CD4-positive, alpha-beta T cell treated with Interleukin-1 beta for 1 hour (primary cell): Measurements from ENCODE around the gene PCGF3.
"Not testable (repeated sequence)": the region's sequence is repeated elsewhere in the genome, so short reads cannot be mapped to it uniquely, and the experiment has no call there.

Experiments used
- DNase-seq, 2 donors: peaks; one replicate each; pipeline ENCODE4 v3.0.0-alpha.2; 2020 to 2022

The PCGF3 gene

DNA sequence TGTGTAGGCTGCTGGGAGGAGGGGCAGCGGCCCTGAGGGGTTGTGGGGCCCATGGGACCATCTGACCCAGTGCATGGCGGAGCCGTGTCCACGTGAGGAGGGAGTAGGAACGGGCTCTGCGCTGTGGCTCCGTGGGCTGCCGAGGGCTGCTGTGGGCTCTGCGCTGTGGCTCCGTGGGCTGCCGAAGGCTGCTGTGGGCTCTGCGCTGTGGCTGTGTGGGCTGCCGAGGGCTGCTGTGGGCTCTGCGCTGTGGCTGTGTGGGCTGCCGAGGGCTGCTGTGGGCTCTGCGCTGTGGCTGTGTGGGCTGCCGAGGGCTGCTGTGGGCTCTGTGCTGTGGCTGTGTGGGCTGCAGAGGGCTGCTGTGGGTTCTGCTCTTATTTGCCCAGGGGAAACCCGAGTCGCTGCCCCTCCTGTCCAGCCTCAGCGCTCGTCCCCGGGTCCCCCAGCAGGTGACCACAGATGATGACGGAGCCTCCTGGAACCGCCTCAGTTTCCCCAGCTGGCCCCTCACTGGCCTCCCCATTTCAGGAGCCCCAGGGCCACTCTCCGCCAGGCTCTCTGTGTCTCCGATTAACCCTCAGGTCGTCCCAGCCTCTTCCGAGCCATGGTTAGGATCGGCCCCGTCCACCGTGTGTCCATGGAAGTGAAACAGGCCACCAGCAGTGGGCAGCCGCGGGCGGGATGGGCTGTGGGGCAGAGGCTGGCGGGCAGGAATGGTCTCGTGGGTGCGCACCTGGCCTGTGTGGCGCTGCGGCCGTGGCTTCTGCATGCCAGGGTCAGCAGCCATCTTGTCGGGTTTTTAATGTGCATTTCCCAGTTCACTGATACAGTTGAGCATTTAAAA lies 20.0 kb downstream of the PCGF3 start:
- no peak for DNase-seq

- no peak for DNase-seq
Observed at GRCh38 chr4:726235-726787, 20.7 kb downstream of the PCGF3 start.

- no peak for DNase-seq
Observed at GRCh38 chr4:726838-727237, 21.2 kb downstream of the PCGF3 start.

- no peak for DNase-seq
Observed at GRCh38 chr4:727576-727975, 21.9 kb downstream of the PCGF3 start.

DNA sequence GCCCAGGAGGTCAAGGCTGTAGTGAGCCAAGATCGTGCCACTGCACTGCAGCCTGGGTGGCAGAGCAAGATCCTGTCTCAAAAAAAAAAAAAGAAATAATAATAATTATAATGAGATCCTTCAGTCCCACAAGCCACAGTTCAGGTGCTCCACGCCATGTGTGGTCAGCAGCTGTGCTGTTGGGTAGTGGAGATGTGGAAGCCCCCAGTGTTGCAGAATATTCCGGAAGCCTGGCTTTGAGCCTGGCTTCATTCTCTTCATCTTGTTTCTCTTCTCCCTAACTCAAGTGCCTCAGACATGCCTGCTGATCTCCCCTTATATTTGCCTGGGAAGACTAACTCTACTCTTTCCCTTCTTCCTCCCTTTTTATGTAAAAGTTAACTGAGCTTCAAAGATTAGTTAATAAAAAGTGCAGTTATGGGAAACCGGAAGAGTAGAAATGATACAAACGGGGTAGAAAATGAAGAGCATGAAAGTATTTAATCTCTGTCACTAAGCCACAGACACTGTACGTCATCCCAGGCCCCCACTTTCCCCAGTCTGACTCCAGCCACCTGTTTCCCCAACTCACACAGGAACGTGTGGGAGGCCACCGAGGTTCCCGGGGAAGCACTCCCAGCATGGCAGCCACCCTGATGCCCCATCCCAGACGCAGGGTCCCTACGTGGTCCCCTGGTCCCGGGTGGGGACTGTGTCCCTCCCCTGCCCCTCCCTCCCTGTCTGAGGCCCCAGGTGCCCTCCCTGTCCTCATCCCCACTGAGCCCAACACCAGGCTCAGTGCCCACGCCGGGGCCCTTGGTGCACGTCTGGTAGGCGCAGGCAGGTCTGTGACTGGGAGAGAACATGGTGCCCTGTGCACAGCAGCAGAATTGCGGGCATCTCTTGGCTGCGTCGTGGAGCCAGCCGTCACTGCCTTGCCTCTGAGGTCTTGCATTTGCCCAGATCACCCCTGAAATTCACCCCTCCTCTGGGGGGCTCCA lies 24.0 kb downstream of the PCGF3 start:
- no peak for DNase-seq

- no peak for DNase-seq
Observed at GRCh38 chr4:730511-730910, 24.9 kb downstream of the PCGF3 start.

- not testable (repeated sequence) for DNase-seq
Observed at GRCh38 chr4:730946-731904, 25.6 kb downstream of the PCGF3 start.

- DNase-seq: not testable (repeated sequence)
Observed at GRCh38 chr4:731954-732353, 26.3 kb downstream of the PCGF3 start.

DNA sequence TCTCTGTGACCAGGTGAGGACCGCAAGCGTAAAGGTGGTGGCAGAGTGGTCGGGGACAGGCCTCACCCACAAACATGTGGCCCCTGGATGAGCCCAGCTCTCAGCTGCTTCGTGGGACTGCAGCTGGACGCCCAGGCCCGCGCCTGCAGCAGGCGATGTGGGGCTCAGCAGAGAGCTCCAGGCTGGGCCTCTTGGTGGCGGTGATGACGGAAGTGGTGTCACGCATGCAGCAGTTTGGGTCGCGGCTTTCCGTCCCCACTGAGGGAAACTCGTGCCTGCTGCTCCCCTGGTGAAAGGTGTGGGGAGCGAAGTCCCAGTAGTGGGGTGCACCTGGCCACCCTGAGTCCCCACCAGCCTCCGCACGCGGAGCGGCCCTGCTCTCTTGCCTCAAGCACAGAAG lies 26.9 kb downstream of the PCGF3 start:
- DNase-seq: no peak

GRCh38 chr4:732911-733630 lies 27.4 kb downstream of the PCGF3 start:
- DNase-seq: no peak

- DNase-seq: no peak
Observed at GRCh38 chr4:733631-733980, 28.0 kb downstream of the PCGF3 start.

- DNase-seq: no peak
Observed at GRCh38 chr4:734075-734474, 28.4 kb downstream of the PCGF3 start.

DNA sequence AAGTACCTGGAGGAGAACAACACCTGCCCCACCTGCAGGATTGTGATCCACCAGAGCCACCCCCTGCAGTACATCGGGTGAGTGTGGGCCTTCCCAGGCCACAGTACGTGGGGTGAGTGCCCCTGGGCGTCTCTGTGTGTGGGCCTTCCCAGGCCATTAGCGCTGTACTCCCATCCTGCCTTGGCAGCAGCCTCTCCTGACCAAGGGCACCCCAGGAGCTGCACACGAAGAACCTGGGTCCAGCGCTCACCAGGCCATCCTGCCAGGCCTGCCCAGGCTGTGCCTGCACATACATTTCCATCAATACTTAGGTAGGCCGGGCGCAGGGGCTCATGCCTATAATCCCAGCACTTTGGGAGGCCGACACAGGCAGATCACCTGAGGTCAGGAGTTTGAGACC lies 29.3 kb downstream of the PCGF3 start:
- DNase-seq: no peak

GRCh38 chr4:735583-735982 lies 30.0 kb downstream of the PCGF3 start:
- DNase-seq: no peak

DNA sequence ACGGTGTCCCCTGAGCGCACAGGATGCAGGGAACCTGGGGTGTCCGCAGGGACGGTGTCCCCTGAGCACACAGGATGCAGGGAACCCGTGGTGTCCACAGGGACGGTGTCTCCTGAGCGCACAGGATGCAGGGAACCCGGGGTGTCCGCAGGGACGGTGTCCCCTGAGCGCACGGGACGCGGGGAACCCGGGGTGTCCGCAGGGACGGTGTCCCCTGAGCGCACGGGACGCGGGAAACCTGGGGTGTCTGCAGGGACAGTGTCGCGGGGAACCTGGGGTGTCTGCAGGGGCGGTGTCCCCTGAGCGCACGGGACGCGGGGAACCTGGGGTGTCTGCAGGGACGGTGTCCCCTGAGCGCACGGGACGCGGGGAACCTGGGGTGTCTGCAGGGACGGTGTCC lies 30.9 kb downstream of the PCGF3 start:
- not testable (repeated sequence) for DNase-seq

DNA sequence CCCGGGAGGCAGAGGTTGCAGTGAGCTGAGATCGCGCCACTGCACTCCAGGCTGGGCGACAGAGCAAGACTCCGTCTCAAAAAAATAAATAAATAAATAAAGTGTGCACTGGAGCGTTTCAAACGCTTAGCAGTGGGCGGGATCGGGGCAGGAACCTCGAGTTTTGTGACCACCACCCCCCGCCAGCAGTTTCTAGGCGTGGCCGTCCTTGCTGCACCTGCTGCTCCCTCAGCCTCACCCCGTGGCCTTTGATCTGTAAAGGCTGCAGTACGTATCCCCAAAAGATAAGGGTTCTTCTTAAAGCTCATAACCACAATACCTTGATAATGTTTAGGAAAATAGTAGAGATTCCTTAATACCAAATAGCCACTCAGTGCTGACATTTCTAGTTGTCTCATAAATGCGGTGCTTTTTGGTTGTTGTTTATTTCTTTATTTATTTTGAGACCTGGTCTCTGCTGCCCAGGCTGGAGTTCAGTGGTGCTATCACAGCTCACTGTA lies 33.2 kb downstream of the PCGF3 start:
- no peak for DNase-seq

GRCh38 chr4:739569-739968 lies 33.9 kb downstream of the PCGF3 start:
- no peak for DNase-seq

- no peak for DNase-seq
Observed at GRCh38 chr4:740011-740410, 34.4 kb downstream of the PCGF3 start.

GRCh38 chr4:740656-741282 lies 35.1 kb downstream of the PCGF3 start:
- DNase-seq: no peak

GRCh38 chr4:742096-742741 lies 36.6 kb downstream of the PCGF3 start:
- DNase-seq: no peak
